MM.1S (cell line): ENCODE measurements around the gene BBS1.

Experiments used
- EZH2 ChIP-seq: fragments of 300-600 bp; sonication (generic); optimal IDR thresholded peaks from 2 replicates; pipeline ENCODE3; 2017; ENCODE audit warnings: low read depth, mild to moderate bottlenecking, antibody characterized with exemption, low read length, mixed read lengths
- EZH2phosphoT487 ChIP-seq: fragments of 300-600 bp; sonication (generic); IDR thresholded peaks from 2 replicates; pipeline ENCODE4 v1.6.1; 2018; ENCODE audit warnings: antibody characterized with exemption, low read length
- TF ChIP-seq, protein P1 (sequence below): fragments of 300-600 bp; sonication (generic); IDR thresholded peaks from 2 replicates; pipeline ENCODE4 v1.5.1; 2016; ENCODE audit warnings: antibody characterized with exemption, low read length, mixed read lengths

DNA sequence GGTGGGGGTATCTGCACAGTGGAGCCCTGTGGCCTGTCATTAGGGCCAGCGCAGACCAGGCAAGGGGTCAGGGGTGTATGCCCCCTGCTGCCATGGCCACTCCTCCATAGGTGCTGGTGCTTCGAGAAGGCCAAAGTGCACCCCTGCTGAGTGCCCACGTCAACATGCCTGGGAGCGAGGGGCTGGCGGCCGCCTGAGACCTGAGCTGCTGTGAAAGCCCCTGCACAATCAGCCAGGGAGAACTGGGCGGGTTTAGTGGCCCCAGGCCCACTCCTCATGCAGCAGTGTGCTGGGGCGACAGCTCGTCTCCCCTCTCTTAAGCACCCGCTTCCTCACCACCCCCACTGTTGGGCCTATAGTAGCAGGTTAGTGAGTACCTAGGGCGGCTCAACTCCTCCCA lies 21.4 kb downstream of the BBS1 start:
- TF ChIP-seq, protein P1, sequence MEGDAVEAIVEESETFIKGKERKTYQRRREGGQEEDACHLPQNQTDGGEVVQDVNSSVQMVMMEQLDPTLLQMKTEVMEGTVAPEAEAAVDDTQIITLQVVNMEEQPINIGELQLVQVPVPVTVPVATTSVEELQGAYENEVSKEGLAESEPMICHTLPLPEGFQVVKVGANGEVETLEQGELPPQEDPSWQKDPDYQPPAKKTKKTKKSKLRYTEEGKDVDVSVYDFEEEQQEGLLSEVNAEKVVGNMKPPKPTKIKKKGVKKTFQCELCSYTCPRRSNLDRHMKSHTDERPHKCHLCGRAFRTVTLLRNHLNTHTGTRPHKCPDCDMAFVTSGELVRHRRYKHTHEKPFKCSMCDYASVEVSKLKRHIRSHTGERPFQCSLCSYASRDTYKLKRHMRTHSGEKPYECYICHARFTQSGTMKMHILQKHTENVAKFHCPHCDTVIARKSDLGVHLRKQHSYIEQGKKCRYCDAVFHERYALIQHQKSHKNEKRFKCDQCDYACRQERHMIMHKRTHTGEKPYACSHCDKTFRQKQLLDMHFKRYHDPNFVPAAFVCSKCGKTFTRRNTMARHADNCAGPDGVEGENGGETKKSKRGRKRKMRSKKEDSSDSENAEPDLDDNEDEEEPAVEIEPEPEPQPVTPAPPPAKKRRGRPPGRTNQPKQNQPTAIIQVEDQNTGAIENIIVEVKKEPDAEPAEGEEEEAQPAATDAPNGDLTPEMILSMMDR: no peak
- TF ChIP-seq EZH2 (no peak), EZH2phosphoT487 (no peak)
